H9 (cell line): ENCODE data around the gene AMT. TPM values are rescaled to one million over a fixed set of nuclear protein-coding genes. Genes with fewer than 3 reads are reported as not detected.
A peak's percentile ranks its signal among the peaks of the same experiment; 100 is the strongest.

Experiments used
- DNase-seq: peaks from one replicate; pipeline ENCODE4 v3.0.0-alpha.2; 2017
- H2AFZ ChIP-seq: one replicate; pipeline ENCODE4 v1.6.1; 2013; ENCODE audit warnings: mild to moderate bottlenecking, low read length, control low read depth, moderate library complexity
- H2AK5ac ChIP-seq: 2 replicates; pipeline ENCODE4 v1.6.1; 2013; ENCODE audit warnings: low read length, control low read depth, mixed read lengths; ENCODE audit not compliant: insufficient read length
- H2BK120ac ChIP-seq: one replicate; pipeline ENCODE4 v1.6.1; 2013; ENCODE audit warnings: low read depth, mild to moderate bottlenecking, low read length, control low read depth, inconsistent platforms; ENCODE audit not compliant: poor library complexity, severe bottlenecking
- H2BK12ac ChIP-seq: 2 replicates; pipeline ENCODE4 v1.6.1; 2013; ENCODE audit warnings: low read length, control low read depth, mixed read lengths, low read depth; ENCODE audit not compliant: insufficient read length
- H2BK15ac ChIP-seq: 2 replicates; pipeline ENCODE4 v1.6.1; 2013; ENCODE audit warnings: low read depth, low read length, control low read depth
- H2BK20ac ChIP-seq: one replicate; pipeline ENCODE4 v1.6.1; 2013; ENCODE audit warnings: low read depth, mild to moderate bottlenecking, low read length, control low read depth, inconsistent platforms; ENCODE audit not compliant: poor library complexity, severe bottlenecking
- H2BK5ac ChIP-seq: 2 replicates; pipeline ENCODE4 v1.6.1; 2013; ENCODE audit warnings: low read length, control low read depth, mixed read lengths; ENCODE audit not compliant: insufficient read length
- H3K14ac ChIP-seq: 2 replicates; pipeline ENCODE4 v1.6.1; 2013; ENCODE audit warnings: low read length, control low read depth; ENCODE audit not compliant: insufficient read depth
- H3K18ac ChIP-seq: 2 replicates; pipeline ENCODE4 v1.6.1; 2013; ENCODE audit warnings: low read depth, mild to moderate bottlenecking, mixed read lengths, low read length, control low read depth; ENCODE audit not compliant: insufficient read length
- H3K23ac ChIP-seq: 2 replicates; pipeline ENCODE4 v1.6.1; 2013; ENCODE audit warnings: low read length, control low read depth, mixed read lengths, low read depth; ENCODE audit not compliant: insufficient read length
- H3K23me2 ChIP-seq: 2 replicates; pipeline ENCODE4 v1.6.1; 2013; ENCODE audit warnings: low read depth, mild to moderate bottlenecking, mixed read lengths, low read length, control low read depth; ENCODE audit not compliant: insufficient read length, poor library complexity, severe bottlenecking
- H3K27ac ChIP-seq: 2 replicates; pipeline ENCODE4 v1.5.1; 2013; ENCODE audit warnings: low read length, control low read depth, mixed read lengths, low read depth; ENCODE audit not compliant: insufficient read length
- H3K27me3 ChIP-seq: 2 replicates; pipeline ENCODE4 v1.6.1; 2013; ENCODE audit warnings: low read length, control low read depth, inconsistent platforms; ENCODE audit not compliant: insufficient read depth
- H3K4ac ChIP-seq: 2 replicates; pipeline ENCODE4 v1.6.1; 2013; ENCODE audit warnings: low read depth, mild to moderate bottlenecking, control low read depth, inconsistent platforms, low read length, moderate library complexity
- H3K4me1 ChIP-seq: 2 replicates; pipeline ENCODE4 v1.6.1; 2013; ENCODE audit warnings: low read length, control low read depth, inconsistent platforms; ENCODE audit not compliant: insufficient read depth
- H3K4me2 ChIP-seq: 2 replicates; pipeline ENCODE4 v1.6.1; 2013; ENCODE audit warnings: low read length, control low read depth, mixed read lengths; ENCODE audit not compliant: insufficient read length, insufficient read depth
- H3K56ac ChIP-seq: 2 replicates; pipeline ENCODE4 v1.6.1; 2013; ENCODE audit warnings: low read depth, mild to moderate bottlenecking, mixed read lengths, low read length, control low read depth; ENCODE audit not compliant: insufficient read length
- H3K79me1 ChIP-seq: 2 replicates; pipeline ENCODE4 v1.6.1; 2013; ENCODE audit warnings: low read depth, mild to moderate bottlenecking, moderate library complexity, low read length, control low read depth, inconsistent platforms; ENCODE audit not compliant: insufficient read depth, poor library complexity, severe bottlenecking
- H3K79me2 ChIP-seq: 2 replicates; pipeline ENCODE4 v1.6.1; 2013; ENCODE audit warnings: low read length, control low read depth, inconsistent platforms; ENCODE audit not compliant: insufficient read depth
- H3K9ac ChIP-seq: 2 replicates; pipeline ENCODE4 v1.6.1; 2013; ENCODE audit warnings: low read length, control low read depth, mixed read lengths; ENCODE audit not compliant: insufficient read length; ENCODE audit errors: extremely low read depth
- H3K9me3 ChIP-seq: one replicate; pipeline ENCODE4 v1.6.1; 2013; ENCODE audit warnings: low read depth, low read length, inconsistent platforms; ENCODE audit not compliant: control insufficient read depth
- H3T11ph ChIP-seq: one replicate; pipeline ENCODE4 v1.6.1; 2013; ENCODE audit warnings: mild to moderate bottlenecking, low read length, control low read depth, inconsistent platforms
- H4K20me1 ChIP-seq: one replicate; pipeline ENCODE4 v1.6.1; 2013; ENCODE audit not compliant: control insufficient read depth, insufficient read length, insufficient read depth
- H4K5ac ChIP-seq: 2 replicates; pipeline ENCODE4 v1.6.1; 2013; ENCODE audit warnings: low read depth, mild to moderate bottlenecking, mixed read lengths, low read length, control low read depth; ENCODE audit not compliant: insufficient read length
- H4K8ac ChIP-seq: replicated peaks from 2 replicates; pipeline ENCODE4 v1.6.1; 2013; ENCODE audit warnings: low read length, control low read depth, mixed read lengths, low read depth; ENCODE audit not compliant: insufficient read length
- H4K91ac ChIP-seq: 2 replicates; pipeline ENCODE4 v1.6.1; 2013; ENCODE audit warnings: low read depth, mild to moderate bottlenecking, moderate library complexity, mixed read lengths, low read length, control low read depth; ENCODE audit not compliant: insufficient read length
- H3K27ac Mint-ChIP-seq, 3 experiments: 2 replicates in 2 of 3; 3 replicates in 1 of 3; pipeline ENCODE4 v1.8.0; 2020 to 2021; ENCODE audit warnings: mixed read lengths in 3 of 3, mild to moderate bottlenecking in 1 of 3, moderate library complexity in 1 of 3
- H3K27me3 Mint-ChIP-seq: 2 replicates; pipeline ENCODE4 v1.8.0; 2021; ENCODE audit warnings: low read depth, mild to moderate bottlenecking, moderate library complexity, mixed read lengths
- H3K36me3 Mint-ChIP-seq, 3 experiments: 2 replicates in 2 of 3; 3 replicates in 1 of 3; pipeline ENCODE4 v1.8.0; 2020 to 2021; ENCODE audit warnings: low read depth in 3 of 3, mixed read lengths in 3 of 3; ENCODE audit not compliant: insufficient read depth in 1 of 3
- H3K4me1 Mint-ChIP-seq, 2 experiments: 2 replicates each; pipeline ENCODE4 v1.8.0; 2020; ENCODE audit warnings: mixed read lengths in 2 of 2
- H3K4me3 Mint-ChIP-seq, 2 experiments: 2 replicates in 1 of 2; 3 replicates in 1 of 2; pipeline ENCODE4 v1.8.0; 2020 to 2021; ENCODE audit warnings: mild to moderate bottlenecking in 2 of 2, mixed read lengths in 2 of 2, moderate library complexity in 1 of 2
- H3K9me3 Mint-ChIP-seq, 2 experiments: 2 replicates in 1 of 2; 3 replicates in 1 of 2; pipeline ENCODE4 v1.8.0; 2020; ENCODE audit warnings: mild to moderate bottlenecking in 2 of 2, mixed read lengths in 2 of 2, moderate library complexity in 1 of 2
- CTCF ChIP-seq: fragments of 200-600 bp; sonication (generic); conservative IDR thresholded peaks from 3 replicates; pipeline ENCODE4 v1.8.0; 2021; ENCODE audit warnings: antibody characterized with exemption, mild to moderate bottlenecking
- WGBS: extraction: QIAGEN DNeasy Blood & Tissue Kit; methylation state at CpG from one replicate; pipeline ENCODE4 v1.1.7; 2013; ENCODE audit warnings: missing lambda C conversion rate, low lambda C conversion rate, mixed read lengths; ENCODE audit not compliant: insufficient read length; ENCODE audit errors: extremely low coverage; 5-methylcytosine and 5-hydroxymethylcytosine counted together
- total RNA-seq: library from RNA; stranded (reverse); gene quantifications from 2 replicates; pipeline ENCODE4 v1.2.1, GENCODE V29; 2021

Gene AMT
- total RNA-seq, 1 experiment from 2014 or later, result 41.2 TPM

GRCh38 chr3:49424816-49425215 lies 2.5 kb upstream of the AMT start:
- no peaks in the 10 kb centered on the region; the same call in 1 of the 2 replicates for H3K4me1 ChIP-seq
- no peaks in the 10 kb centered on the region for H3K79me1 ChIP-seq
- no peak overlapping the region for H2BK20ac ChIP-seq
- no peak for TF ChIP-seq CTCF
- H2BK12ac ChIP-seq, result no peak overlapping the region
- no peak for DNase-seq
- H2AK5ac ChIP-seq, result no peak overlapping the region
- no peak overlapping the region for H4K91ac ChIP-seq
- no peak overlapping the region for H3K27ac Mint-ChIP-seq
- no peaks in the 10 kb centered on the region for H4K20me1 ChIP-seq
- no peaks in the 10 kb centered on the region for H3K9me3 ChIP-seq
- H3K79me2 ChIP-seq, result no peaks in the 10 kb centered on the region
- no peak overlapping the region for H3K4ac ChIP-seq
- peaks cover 17 to 18% of the 10 kb centered on the region in 2 experiments for H3K4me1 Mint-ChIP-seq
- no peak overlapping the region for H2AFZ ChIP-seq
- no peak overlapping the region for H3K4me2 ChIP-seq
- no peak overlapping the region for H4K5ac ChIP-seq
- no peak overlapping the region for H3K14ac ChIP-seq
- H3K4me3 Mint-ChIP-seq, result 0 out of 5 replicates have a peak overlapping the region, but pooled peaks of 1 of the 2 experiments have one; percentile 13
- H2BK120ac ChIP-seq, result no peak overlapping the region
- H2BK5ac ChIP-seq, result no peak overlapping the region
- no peaks in the 10 kb centered on the region for H3K9me3 Mint-ChIP-seq
- WGBS, result no CpG with 5 or more reads among the region's 6 CpGs
- H3K27ac ChIP-seq, result no peak overlapping the region
- H3K56ac ChIP-seq, result no peak overlapping the region
- no peak overlapping the region for H3K18ac ChIP-seq
- H3T11ph ChIP-seq, result no peak overlapping the region
- no peaks in the 10 kb centered on the region for H3K27me3 ChIP-seq
- no peaks in the 10 kb centered on the region for H3K27me3 Mint-ChIP-seq
- peaks cover 9% of the 10 kb centered on the region for H3K23me2 ChIP-seq
- no peak overlapping the region for H4K8ac ChIP-seq
- no peak overlapping the region for H2BK15ac ChIP-seq
- no peak overlapping the region for H3K23ac ChIP-seq
- H3K36me3 Mint-ChIP-seq, result peaks cover 4 to 18% (median 11%) of the 10 kb centered on the region in 3 experiments; a peak in 6 of 7 replicates
- no peak overlapping the region for H3K9ac ChIP-seq
